Common myeloid progenitor, CD34-positive (primary cell): ENCODE data around the gene GPANK1.
A peak's percentile ranks its signal among the peaks of the same experiment; 100 is the strongest.

Experiments used
- CTCF ChIA-PET: fragments of 350-600 bp; sonication (Branson Sonifier 250); formaldehyde crosslinking; loops from one replicate; lab custom pipeline; 2021; ENCODE audit warnings: antibody characterized with exemption; lab: Charles Lee
- POLR2A ChIA-PET: fragments of 350-600 bp; sonication (Branson Sonifier 250); formaldehyde crosslinking; loops from one replicate; lab custom pipeline; 2021; ENCODE audit warnings: antibody characterized with exemption; lab: Charles Lee
- DNase-seq, 3 donors: peaks; one replicate each; pipeline versions ENCODE4 v3.0.0 to v3.0.0-alpha.2; 2013
- H3K27ac ChIP-seq, 2 experiments: 1 replicate in 1 of 2; 2 replicates in 1 of 2; pipeline ENCODE4 v1.7.0; 2013; ENCODE audit warnings: inconsistent platforms in 2 of 2, low read length in 2 of 2, mild to moderate bottlenecking in 2 of 2, low read depth in 1 of 2, moderate library complexity in 1 of 2; ENCODE audit not compliant: severe bottlenecking in 2 of 2, insufficient read depth in 1 of 2, poor library complexity in 1 of 2
- H3K27me3 ChIP-seq, 5 experiments: replicated peaks in 2 of 5; 1 replicate in 3 of 5; 2 replicates in 2 of 5; pipeline versions ENCODE4 v1.6.1 to v1.7.0; 2013; ENCODE audit warnings: low read length in 4 of 5, mild to moderate bottlenecking in 2 of 5, moderate library complexity in 2 of 5, inconsistent platforms in 1 of 5; ENCODE audit not compliant: insufficient read depth in 5 of 5, control insufficient read depth in 4 of 5
- H3K36me3 ChIP-seq, 4 experiments: 1 replicate in 2 of 4; 2 replicates in 2 of 4; pipeline versions ENCODE4 v1.6.1 to v1.7.0; 2013; ENCODE audit warnings: low read length in 3 of 4, control low read depth in 1 of 4, mild to moderate bottlenecking in 1 of 4; ENCODE audit not compliant: control insufficient read depth in 4 of 4, insufficient read depth in 4 of 4
- H3K4me1 ChIP-seq, 4 experiments: 1 replicate in 3 of 4; 2 replicates in 1 of 4; pipeline versions ENCODE4 v1.6.1 to v1.7.1; 2013; ENCODE audit warnings: low read length in 3 of 4, mild to moderate bottlenecking in 3 of 4, control low read depth in 1 of 4, inconsistent platforms in 1 of 4, moderate library complexity in 1 of 4; ENCODE audit not compliant: control insufficient read depth in 4 of 4, insufficient read depth in 4 of 4; ENCODE audit errors: control extremely low read depth in 1 of 4
- H3K4me3 ChIP-seq, 7 experiments: 1 replicate in 4 of 7; 2 replicates in 3 of 7; pipeline versions ENCODE4 v1.5.1 to v1.7.0; 2013; ENCODE audit warnings: mild to moderate bottlenecking in 7 of 7, low read length in 6 of 7, moderate library complexity in 6 of 7, inconsistent platforms in 2 of 7, low read depth in 2 of 7, control low read depth in 1 of 7; ENCODE audit not compliant: insufficient read depth in 4 of 7, control insufficient read depth in 1 of 7; ENCODE audit errors: extremely low read depth in 1 of 7
- H3K9me3 ChIP-seq, 5 experiments: 1 replicate in 4 of 5; 2 replicates in 1 of 5; pipeline versions ENCODE4 v1.6.1 to v1.7.1; 2013; ENCODE audit warnings: low read length in 4 of 5, mild to moderate bottlenecking in 2 of 5, inconsistent platforms in 1 of 5, low read depth in 1 of 5, moderate library complexity in 1 of 5; ENCODE audit not compliant: control insufficient read depth in 4 of 5, insufficient read depth in 2 of 5; ENCODE audit errors: control extremely low read depth in 1 of 5
- WGBS: methylation state at CpG from one replicate; pipeline ENCODE4 v1.1.5; 2013; ENCODE audit not compliant: insufficient coverage; 5-methylcytosine and 5-hydroxymethylcytosine counted together

GPANK1 gene

DNA sequence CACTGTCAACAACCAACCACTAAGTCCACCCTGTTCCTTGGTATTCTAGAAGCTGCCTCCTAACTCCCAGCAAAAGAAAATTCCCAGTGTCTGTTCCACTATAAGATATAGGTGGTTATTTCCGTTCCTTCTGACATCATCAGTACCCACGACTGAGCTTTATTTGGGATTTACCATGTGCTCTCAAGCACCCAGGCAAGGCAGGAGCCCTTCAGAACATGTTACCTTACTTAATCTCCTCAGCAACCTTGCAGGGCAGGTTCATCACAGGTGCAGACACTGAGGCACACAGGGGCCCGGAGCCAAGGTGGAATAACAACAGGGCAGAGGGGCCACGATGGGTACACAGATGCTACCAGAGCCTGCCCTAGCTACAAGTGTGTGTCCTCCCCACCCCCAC, 27.6 kb upstream of the GPANK1 start:
- Histone ChIP-seq H3K36me3 (peaks cover 14 to 93% (median 72%) of the 10 kb centered on the region in 4 experiments), H3K27ac (no peak overlapping the region), H3K27me3 (no peaks in the 10 kb centered on the region), H3K4me3 (no peak overlapping the region), H3K9me3 (no peaks in the 10 kb centered on the region), H3K4me1 (no peaks in the 10 kb centered on the region)
- ChIA-PET CTCF (interaction anchor here (0.8 to 3.5 kb wide), 6 partner anchors 11 to 77 kb away, joined by 3 to 17 read pairs (median 4); partner anchors contain the start of genes LY6G5C, LY6G6C and MPIG6B), POLR2A (interaction anchor here (0.6 kb wide), 1 partner anchor 13 kb away, joined by 3 read pairs; no protein-coding TSS in a partner anchor)
- no peak for DNase-seq
- WGBS, result 93% methylated on average over 4 of the region's 4 CpGs

- Histone ChIP-seq H3K27me3 (no peaks in the 10 kb centered on the region), H3K27ac (no peak overlapping the region), H3K4me3 (no peak overlapping the region), H3K36me3 (peaks cover 13 to 93% (median 72%) of the 10 kb centered on the region in 4 experiments), H3K9me3 (no peaks in the 10 kb centered on the region), H3K4me1 (no peaks in the 10 kb centered on the region)
- no peak for DNase-seq
- 99% methylated on average over 12 of the region's 12 CpGs for WGBS
- CTCF ChIA-PET, result interaction anchor here (1.1 to 7.8 kb wide), 7 partner anchors 9 to 140 kb away, joined by 3 to 51 read pairs (median 4); partner anchors contain the start of genes ABHD16A, LY6G5C, LY6G6C and MPIG6B
- POLR2A ChIA-PET, result interaction anchor here (0.9 kb wide), 1 partner anchor 12 kb away, joined by 3 read pairs; the partner anchor contains the start of gene ABHD16A
These were observed 26.8 kb upstream of the GPANK1 start for GRCh38 chr6:31691564-31692108.

DNA sequence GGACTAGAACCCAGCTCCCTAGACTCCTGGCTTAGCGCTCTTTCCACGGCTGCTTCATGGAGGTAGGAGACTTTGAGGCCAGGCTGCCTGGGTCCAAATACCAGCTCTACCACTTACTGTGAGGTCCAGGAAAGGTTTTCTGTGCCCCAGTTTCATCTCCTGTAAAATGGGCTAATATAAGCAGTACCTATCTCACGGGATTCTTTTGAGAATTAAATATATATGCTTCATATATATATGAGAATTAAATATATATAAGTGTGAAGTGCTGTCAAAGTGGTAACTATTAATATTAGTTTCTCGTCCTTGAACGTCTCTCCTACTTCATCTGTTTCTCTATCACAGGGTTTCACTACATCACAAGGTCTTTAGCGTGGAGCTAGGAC, 26.3 kb upstream of the GPANK1 start:
- H3K36me3 ChIP-seq, result peaks cover 12 to 95% (median 75%) of the 10 kb centered on the region in 4 experiments
- no peak for DNase-seq
- POLR2A ChIA-PET, result interaction anchor here (0.9 to 1.2 kb wide), 2 partner anchors 10 to 12 kb away, joined by 3 read pairs; partner anchors contain the start of genes ABHD16A and LY6G5C
- H3K27ac ChIP-seq, result peak overlapping the region in 1 of 2 experiments; percentile 77
- no peaks in the 10 kb centered on the region for H3K9me3 ChIP-seq
- CTCF ChIA-PET, result interaction anchor here (0.8 to 7.8 kb wide), 12 partner anchors 10 to 146 kb away, joined by 3 to 51 read pairs (median 4); partner anchors contain the start of genes ABHD16A, LY6G5B, LY6G5C and LY6G6D
- H3K27me3 ChIP-seq, result no peaks in the 10 kb centered on the region
- WGBS, result 95% methylated on average over 2 of the region's 6 CpGs
- no peaks in the 10 kb centered on the region for H3K4me1 ChIP-seq
- no peak overlapping the region for H3K4me3 ChIP-seq

GRCh38 chr6:31690231-31691077, 25.7 kb upstream of the GPANK1 start:
- no peak overlapping the region for H3K4me3 ChIP-seq
- CTCF ChIA-PET, result interaction anchor here (0.8 to 7.8 kb wide), 17 partner anchors 9 to 146 kb away, joined by 3 to 51 read pairs (median 4); partner anchors contain the start of genes ABHD16A, LY6G5B, LY6G5C and LY6G6C
- no peaks in the 10 kb centered on the region for H3K9me3 ChIP-seq
- WGBS, result 95% methylated on average over 4 of the region's 10 CpGs
- no peaks in the 10 kb centered on the region for H3K4me1 ChIP-seq
- peaks cover 12 to 96% (median 80%) of the 10 kb centered on the region in 4 experiments for H3K36me3 ChIP-seq
- no peaks in the 10 kb centered on the region for H3K27me3 ChIP-seq
- POLR2A ChIA-PET, result interaction anchor here (1.2 kb wide), 1 partner anchor 9 kb away, joined by 3 read pairs; the partner anchor contains the start of gene LY6G5C
- DNase-seq, result no peak
- H3K27ac ChIP-seq, result peak overlapping the region in 1 of 2 experiments; percentile 77

GRCh38 chr6:31689249-31690110, 24.7 kb upstream of the GPANK1 start:
- no peaks in the 10 kb centered on the region for H3K27me3 ChIP-seq
- no peaks in the 10 kb centered on the region for H3K9me3 ChIP-seq
- ChIA-PET POLR2A (no interaction called here), CTCF (interaction anchor here (0.9 to 7.8 kb wide), 12 partner anchors 10 to 145 kb away, joined by 3 to 51 read pairs (median 4); partner anchors contain the start of genes ABHD16A, C6orf47, LY6G5B and LY6G6C)
- H3K4me1 ChIP-seq, result no peaks in the 10 kb centered on the region
- H3K4me3 ChIP-seq, result no peak overlapping the region
- peak overlapping the region in 1 of 2 experiments; percentile 77 for H3K27ac ChIP-seq
- WGBS, result 98% methylated on average over 6 of the region's 11 CpGs
- DNase-seq, result peak in 1 of 3 donors; percentile 17
- peaks cover 12 to 93% (median 77%) of the 10 kb centered on the region in 4 experiments for H3K36me3 ChIP-seq
